H9 (cell line): ENCODE data around the gene EDARADD. TPM values are rescaled to one million over a fixed set of nuclear protein-coding genes. Genes with fewer than 3 reads are reported as not detected.

Experiments used
- DNase-seq: peaks from one replicate; pipeline ENCODE4 v3.0.0-alpha.2; 2017
- H2AFZ ChIP-seq: one replicate; pipeline ENCODE4 v1.6.1; 2013; ENCODE audit warnings: mild to moderate bottlenecking, low read length, control low read depth, moderate library complexity
- H2AK5ac ChIP-seq: 2 replicates; pipeline ENCODE4 v1.6.1; 2013; ENCODE audit warnings: low read length, control low read depth, mixed read lengths; ENCODE audit not compliant: insufficient read length
- H2BK120ac ChIP-seq: one replicate; pipeline ENCODE4 v1.6.1; 2013; ENCODE audit warnings: low read depth, mild to moderate bottlenecking, low read length, control low read depth, inconsistent platforms; ENCODE audit not compliant: poor library complexity, severe bottlenecking
- H2BK12ac ChIP-seq: 2 replicates; pipeline ENCODE4 v1.6.1; 2013; ENCODE audit warnings: low read length, control low read depth, mixed read lengths, low read depth; ENCODE audit not compliant: insufficient read length
- H2BK15ac ChIP-seq: 2 replicates; pipeline ENCODE4 v1.6.1; 2013; ENCODE audit warnings: low read depth, low read length, control low read depth
- H2BK20ac ChIP-seq: one replicate; pipeline ENCODE4 v1.6.1; 2013; ENCODE audit warnings: low read depth, mild to moderate bottlenecking, low read length, control low read depth, inconsistent platforms; ENCODE audit not compliant: poor library complexity, severe bottlenecking
- H2BK5ac ChIP-seq: 2 replicates; pipeline ENCODE4 v1.6.1; 2013; ENCODE audit warnings: low read length, control low read depth, mixed read lengths; ENCODE audit not compliant: insufficient read length
- H3K14ac ChIP-seq: 2 replicates; pipeline ENCODE4 v1.6.1; 2013; ENCODE audit warnings: low read length, control low read depth; ENCODE audit not compliant: insufficient read depth
- H3K18ac ChIP-seq: 2 replicates; pipeline ENCODE4 v1.6.1; 2013; ENCODE audit warnings: low read depth, mild to moderate bottlenecking, mixed read lengths, low read length, control low read depth; ENCODE audit not compliant: insufficient read length
- H3K23ac ChIP-seq: 2 replicates; pipeline ENCODE4 v1.6.1; 2013; ENCODE audit warnings: low read length, control low read depth, mixed read lengths, low read depth; ENCODE audit not compliant: insufficient read length
- H3K23me2 ChIP-seq: 2 replicates; pipeline ENCODE4 v1.6.1; 2013; ENCODE audit warnings: low read depth, mild to moderate bottlenecking, mixed read lengths, low read length, control low read depth; ENCODE audit not compliant: insufficient read length, poor library complexity, severe bottlenecking
- H3K27ac ChIP-seq: 2 replicates; pipeline ENCODE4 v1.5.1; 2013; ENCODE audit warnings: low read length, control low read depth, mixed read lengths, low read depth; ENCODE audit not compliant: insufficient read length
- H3K27me3 ChIP-seq: 2 replicates; pipeline ENCODE4 v1.6.1; 2013; ENCODE audit warnings: low read length, control low read depth, inconsistent platforms; ENCODE audit not compliant: insufficient read depth
- H3K4ac ChIP-seq: 2 replicates; pipeline ENCODE4 v1.6.1; 2013; ENCODE audit warnings: low read depth, mild to moderate bottlenecking, control low read depth, inconsistent platforms, low read length, moderate library complexity
- H3K4me1 ChIP-seq: 2 replicates; pipeline ENCODE4 v1.6.1; 2013; ENCODE audit warnings: low read length, control low read depth, inconsistent platforms; ENCODE audit not compliant: insufficient read depth
- H3K4me2 ChIP-seq: 2 replicates; pipeline ENCODE4 v1.6.1; 2013; ENCODE audit warnings: low read length, control low read depth, mixed read lengths; ENCODE audit not compliant: insufficient read length, insufficient read depth
- H3K56ac ChIP-seq: 2 replicates; pipeline ENCODE4 v1.6.1; 2013; ENCODE audit warnings: low read depth, mild to moderate bottlenecking, mixed read lengths, low read length, control low read depth; ENCODE audit not compliant: insufficient read length
- H3K79me1 ChIP-seq: 2 replicates; pipeline ENCODE4 v1.6.1; 2013; ENCODE audit warnings: low read depth, mild to moderate bottlenecking, moderate library complexity, low read length, control low read depth, inconsistent platforms; ENCODE audit not compliant: insufficient read depth, poor library complexity, severe bottlenecking
- H3K79me2 ChIP-seq: 2 replicates; pipeline ENCODE4 v1.6.1; 2013; ENCODE audit warnings: low read length, control low read depth, inconsistent platforms; ENCODE audit not compliant: insufficient read depth
- H3K9ac ChIP-seq: 2 replicates; pipeline ENCODE4 v1.6.1; 2013; ENCODE audit warnings: low read length, control low read depth, mixed read lengths; ENCODE audit not compliant: insufficient read length; ENCODE audit errors: extremely low read depth
- H3K9me3 ChIP-seq: one replicate; pipeline ENCODE4 v1.6.1; 2013; ENCODE audit warnings: low read depth, low read length, inconsistent platforms; ENCODE audit not compliant: control insufficient read depth
- H3T11ph ChIP-seq: one replicate; pipeline ENCODE4 v1.6.1; 2013; ENCODE audit warnings: mild to moderate bottlenecking, low read length, control low read depth, inconsistent platforms
- H4K20me1 ChIP-seq: one replicate; pipeline ENCODE4 v1.6.1; 2013; ENCODE audit not compliant: control insufficient read depth, insufficient read length, insufficient read depth
- H4K5ac ChIP-seq: 2 replicates; pipeline ENCODE4 v1.6.1; 2013; ENCODE audit warnings: low read depth, mild to moderate bottlenecking, mixed read lengths, low read length, control low read depth; ENCODE audit not compliant: insufficient read length
- H4K8ac ChIP-seq: replicated peaks from 2 replicates; pipeline ENCODE4 v1.6.1; 2013; ENCODE audit warnings: low read length, control low read depth, mixed read lengths, low read depth; ENCODE audit not compliant: insufficient read length
- H4K91ac ChIP-seq: 2 replicates; pipeline ENCODE4 v1.6.1; 2013; ENCODE audit warnings: low read depth, mild to moderate bottlenecking, moderate library complexity, mixed read lengths, low read length, control low read depth; ENCODE audit not compliant: insufficient read length
- H3K27ac Mint-ChIP-seq, 3 experiments: 2 replicates in 2 of 3; 3 replicates in 1 of 3; pipeline ENCODE4 v1.8.0; 2020 to 2021; ENCODE audit warnings: mixed read lengths in 3 of 3, mild to moderate bottlenecking in 1 of 3, moderate library complexity in 1 of 3
- H3K27me3 Mint-ChIP-seq: 2 replicates; pipeline ENCODE4 v1.8.0; 2021; ENCODE audit warnings: low read depth, mild to moderate bottlenecking, moderate library complexity, mixed read lengths
- H3K36me3 Mint-ChIP-seq, 3 experiments: 2 replicates in 2 of 3; 3 replicates in 1 of 3; pipeline ENCODE4 v1.8.0; 2020 to 2021; ENCODE audit warnings: low read depth in 3 of 3, mixed read lengths in 3 of 3; ENCODE audit not compliant: insufficient read depth in 1 of 3
- H3K4me1 Mint-ChIP-seq, 2 experiments: 2 replicates each; pipeline ENCODE4 v1.8.0; 2020; ENCODE audit warnings: mixed read lengths in 2 of 2
- H3K4me3 Mint-ChIP-seq, 2 experiments: 2 replicates in 1 of 2; 3 replicates in 1 of 2; pipeline ENCODE4 v1.8.0; 2020 to 2021; ENCODE audit warnings: mild to moderate bottlenecking in 2 of 2, mixed read lengths in 2 of 2, moderate library complexity in 1 of 2
- H3K9me3 Mint-ChIP-seq, 2 experiments: 2 replicates in 1 of 2; 3 replicates in 1 of 2; pipeline ENCODE4 v1.8.0; 2020; ENCODE audit warnings: mild to moderate bottlenecking in 2 of 2, mixed read lengths in 2 of 2, moderate library complexity in 1 of 2
- WGBS: extraction: QIAGEN DNeasy Blood & Tissue Kit; methylation state at CpG from one replicate; pipeline ENCODE4 v1.1.7; 2013; ENCODE audit warnings: missing lambda C conversion rate, low lambda C conversion rate, mixed read lengths; ENCODE audit not compliant: insufficient read length; ENCODE audit errors: extremely low coverage; 5-methylcytosine and 5-hydroxymethylcytosine counted together
- total RNA-seq: library from RNA; stranded (reverse); gene quantifications from 2 replicates; pipeline ENCODE4 v1.2.1, GENCODE V29; 2021
- TF ChIP-seq, protein P1 (sequence below): fragments of 200-600 bp; sonication (generic); conservative IDR thresholded peaks from 3 replicates; pipeline ENCODE4 v1.8.0; 2021; ENCODE audit warnings: antibody characterized with exemption, mild to moderate bottlenecking

The EDARADD gene
- total RNA-seq, 1 experiment from 2014 or later, result 3.8 TPM

DNA sequence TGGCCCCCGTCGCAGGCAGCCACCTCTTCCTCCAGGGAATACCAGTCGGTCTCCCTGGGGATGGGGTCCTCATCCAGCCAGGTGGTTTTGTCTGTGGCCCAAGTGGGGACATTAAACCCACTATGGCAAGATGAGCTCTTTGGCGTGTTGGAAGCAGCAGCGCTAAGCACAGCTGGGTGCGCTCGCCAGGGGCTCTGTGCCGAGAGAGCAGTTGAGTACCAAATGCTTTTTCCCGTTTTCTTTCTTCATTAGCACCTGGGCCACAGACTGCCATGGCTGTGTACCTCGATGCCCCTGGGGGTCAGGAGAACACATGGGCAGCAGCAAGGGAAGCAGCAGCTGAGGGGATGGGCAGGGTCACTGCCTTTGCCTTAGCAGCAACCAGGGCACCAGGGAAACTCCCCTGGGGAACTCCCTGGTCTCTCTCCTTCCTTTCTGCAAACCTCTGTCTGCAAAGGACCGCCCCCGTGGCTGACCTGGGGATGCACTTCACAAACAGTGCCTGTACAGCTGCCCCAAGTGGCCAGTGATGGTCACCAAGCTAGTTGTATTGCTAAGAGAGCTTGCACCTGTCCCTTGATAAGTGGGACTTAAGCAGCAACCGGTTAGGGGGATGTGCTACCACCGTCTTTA is 31.1 kb downstream of the EDARADD start:
- H3K27me3 ChIP-seq, result no peaks in the 10 kb centered on the region
- Mint-ChIP-seq H3K9me3 (peaks cover 14 to 18% of the 10 kb centered on the region in 2 experiments), H3K4me3 (no peak overlapping the region), H3K36me3 (peaks cover 10 to 22% (median 18%) of the 10 kb centered on the region in 3 experiments), H3K4me1 (peaks cover 4% of the 10 kb centered on the region in 2 experiments; a peak in 3 of 4 replicates), H3K27ac (no peak overlapping the region), H3K27me3 (no peaks in the 10 kb centered on the region)
- no peak overlapping the region for H3K9ac ChIP-seq
- H3K23ac ChIP-seq, result no peak overlapping the region
- H4K5ac ChIP-seq, result no peak overlapping the region
- H3K23me2 ChIP-seq, result no peaks in the 10 kb centered on the region
- no peak overlapping the region for H2BK120ac ChIP-seq
- no peak overlapping the region for H3K56ac ChIP-seq
- no peak overlapping the region for H2BK20ac ChIP-seq
- peak; percentile 34 for DNase-seq
- H4K8ac ChIP-seq, result no peak overlapping the region
- no peaks in the 10 kb centered on the region for H3K79me1 ChIP-seq
- H4K91ac ChIP-seq, result no peak overlapping the region
- H3K14ac ChIP-seq, result no peak overlapping the region
- no peak overlapping the region for H3K27ac ChIP-seq
- no peak overlapping the region for H3T11ph ChIP-seq
- no peaks in the 10 kb centered on the region for H3K9me3 ChIP-seq
- H4K20me1 ChIP-seq, result no peaks in the 10 kb centered on the region
- H3K4ac ChIP-seq, result no peak overlapping the region
- H3K18ac ChIP-seq, result no peak overlapping the region
- no peak overlapping the region for H2AFZ ChIP-seq
- no peaks in the 10 kb centered on the region for H3K4me1 ChIP-seq
- H3K4me2 ChIP-seq, result no peak overlapping the region
- H2AK5ac ChIP-seq, result no peak overlapping the region
- H2BK5ac ChIP-seq, result no peak overlapping the region
- H2BK12ac ChIP-seq, result no peak overlapping the region
- WGBS, result no CpG with 5 or more reads among the region's 14 CpGs
- no peak overlapping the region for H2BK15ac ChIP-seq
- TF ChIP-seq, protein P1, sequence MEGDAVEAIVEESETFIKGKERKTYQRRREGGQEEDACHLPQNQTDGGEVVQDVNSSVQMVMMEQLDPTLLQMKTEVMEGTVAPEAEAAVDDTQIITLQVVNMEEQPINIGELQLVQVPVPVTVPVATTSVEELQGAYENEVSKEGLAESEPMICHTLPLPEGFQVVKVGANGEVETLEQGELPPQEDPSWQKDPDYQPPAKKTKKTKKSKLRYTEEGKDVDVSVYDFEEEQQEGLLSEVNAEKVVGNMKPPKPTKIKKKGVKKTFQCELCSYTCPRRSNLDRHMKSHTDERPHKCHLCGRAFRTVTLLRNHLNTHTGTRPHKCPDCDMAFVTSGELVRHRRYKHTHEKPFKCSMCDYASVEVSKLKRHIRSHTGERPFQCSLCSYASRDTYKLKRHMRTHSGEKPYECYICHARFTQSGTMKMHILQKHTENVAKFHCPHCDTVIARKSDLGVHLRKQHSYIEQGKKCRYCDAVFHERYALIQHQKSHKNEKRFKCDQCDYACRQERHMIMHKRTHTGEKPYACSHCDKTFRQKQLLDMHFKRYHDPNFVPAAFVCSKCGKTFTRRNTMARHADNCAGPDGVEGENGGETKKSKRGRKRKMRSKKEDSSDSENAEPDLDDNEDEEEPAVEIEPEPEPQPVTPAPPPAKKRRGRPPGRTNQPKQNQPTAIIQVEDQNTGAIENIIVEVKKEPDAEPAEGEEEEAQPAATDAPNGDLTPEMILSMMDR, result 0 out of 3 replicates have a peak, but pooled peaks have one; percentile 18
- H3K79me2 ChIP-seq, result no peaks in the 10 kb centered on the region; the same call in 1 of the 2 replicates
